Measurements from ENCODE around the gene WEE1.
"Not testable (repeated sequence)": the region's sequence is repeated elsewhere in the genome, so short reads cannot be mapped to it uniquely, and the experiment has no call there.

WEE1 gene

GRCh38 chr11:9596926-9597464, 23.5 kb downstream of the WEE1 start:
- no peak for DNase-seq (ENCODE audit: low spot score)

- DNase-seq (ENCODE audit: low spot score), result no peak
Observed at GRCh38 chr11:9600166-9600565, 26.7 kb downstream of the WEE1 start.

GRCh38 chr11:9600644-9601036, 27.2 kb downstream of the WEE1 start:
- DNase-seq (ENCODE audit: low spot score), result peak; percentile 18

DNA sequence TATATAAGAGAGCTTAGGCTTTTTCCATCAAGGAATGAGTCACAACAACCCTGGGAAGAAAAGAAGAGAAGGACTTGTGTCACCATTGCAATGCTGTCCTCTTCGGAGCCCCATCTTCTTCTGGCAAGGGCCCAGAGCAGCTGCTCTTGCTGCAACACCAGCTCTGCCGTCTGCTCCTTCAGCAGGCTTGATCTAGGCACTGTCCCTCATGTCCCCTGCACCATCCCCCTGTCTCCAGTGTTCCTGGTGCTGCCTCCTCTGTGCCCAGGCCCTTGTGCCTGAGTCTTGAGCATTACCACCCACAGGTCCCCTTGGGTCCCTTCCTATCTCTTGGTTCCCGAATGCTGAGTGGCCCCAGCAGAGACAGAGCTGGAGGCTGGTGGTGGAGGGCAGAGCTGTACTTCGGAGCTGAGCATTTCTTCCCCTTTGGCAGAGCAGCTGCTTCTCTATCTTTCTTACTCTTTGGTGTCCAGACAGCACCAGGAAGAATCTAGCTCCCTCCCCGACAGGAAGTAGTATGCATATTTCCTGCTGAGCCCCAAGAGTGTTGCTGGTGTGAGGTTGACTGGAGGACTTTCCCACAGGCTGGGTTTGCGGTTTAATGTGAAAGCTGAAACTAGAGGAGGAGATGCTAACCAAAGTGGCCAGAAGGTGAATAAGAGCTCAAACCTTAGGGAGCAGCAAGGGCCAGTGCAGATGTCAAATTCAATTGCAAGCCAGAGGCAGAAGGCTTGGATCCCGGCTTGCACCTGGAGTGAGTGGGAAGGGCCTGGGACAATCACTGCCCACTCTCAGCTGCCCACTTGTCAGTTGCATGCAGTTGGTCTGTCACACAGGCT, 27.8 kb downstream of the WEE1 start:
- DNase-seq (ENCODE audit: low spot score), result peak; percentile 42

GRCh38 chr11:9601876-9602199, 28.4 kb downstream of the WEE1 start:
- DNase-seq (ENCODE audit: low spot score), result no peak

GRCh38 chr11:9603214-9603613, 29.7 kb downstream of the WEE1 start:
- DNase-seq (ENCODE audit: low spot score), result not testable (repeated sequence)

GRCh38 chr11:9604134-9604533, 30.7 kb downstream of the WEE1 start:
- DNase-seq (ENCODE audit: low spot score), result no peak

- no peak for DNase-seq (ENCODE audit: low spot score)
Observed at GRCh38 chr11:9605742-9606141, 32.3 kb downstream of the WEE1 start.

GRCh38 chr11:9606809-9607510, 33.5 kb downstream of the WEE1 start:
- no peak for DNase-seq (ENCODE audit: low spot score)

- no peak for DNase-seq (ENCODE audit: low spot score)
Observed at GRCh38 chr11:9607511-9607899, 34.0 kb downstream of the WEE1 start.

GRCh38 chr11:9609002-9609759, 35.7 kb downstream of the WEE1 start:
- no peak for DNase-seq (ENCODE audit: low spot score)

DNA sequence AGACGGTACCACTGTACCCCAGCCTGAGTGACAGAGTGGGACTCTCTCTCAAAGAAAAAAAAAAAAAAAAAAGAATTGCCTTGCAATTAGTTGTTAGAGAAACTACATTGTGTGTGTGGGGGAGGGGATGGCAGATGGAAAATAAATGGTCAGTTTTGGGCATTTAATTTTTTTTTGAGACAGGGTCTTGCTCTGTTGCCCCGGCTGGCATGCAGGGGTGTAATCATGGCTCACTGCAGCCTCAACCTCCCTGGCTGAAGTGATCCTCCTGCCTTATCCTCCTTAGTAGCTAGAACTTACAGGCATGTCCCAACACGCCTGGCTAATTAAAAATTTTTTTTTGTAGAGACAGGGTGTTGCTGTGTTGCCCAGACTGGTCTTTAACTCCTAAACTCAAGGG, 36.4 kb downstream of the WEE1 start:
- DNase-seq (ENCODE audit: low spot score), result no peak

DNA sequence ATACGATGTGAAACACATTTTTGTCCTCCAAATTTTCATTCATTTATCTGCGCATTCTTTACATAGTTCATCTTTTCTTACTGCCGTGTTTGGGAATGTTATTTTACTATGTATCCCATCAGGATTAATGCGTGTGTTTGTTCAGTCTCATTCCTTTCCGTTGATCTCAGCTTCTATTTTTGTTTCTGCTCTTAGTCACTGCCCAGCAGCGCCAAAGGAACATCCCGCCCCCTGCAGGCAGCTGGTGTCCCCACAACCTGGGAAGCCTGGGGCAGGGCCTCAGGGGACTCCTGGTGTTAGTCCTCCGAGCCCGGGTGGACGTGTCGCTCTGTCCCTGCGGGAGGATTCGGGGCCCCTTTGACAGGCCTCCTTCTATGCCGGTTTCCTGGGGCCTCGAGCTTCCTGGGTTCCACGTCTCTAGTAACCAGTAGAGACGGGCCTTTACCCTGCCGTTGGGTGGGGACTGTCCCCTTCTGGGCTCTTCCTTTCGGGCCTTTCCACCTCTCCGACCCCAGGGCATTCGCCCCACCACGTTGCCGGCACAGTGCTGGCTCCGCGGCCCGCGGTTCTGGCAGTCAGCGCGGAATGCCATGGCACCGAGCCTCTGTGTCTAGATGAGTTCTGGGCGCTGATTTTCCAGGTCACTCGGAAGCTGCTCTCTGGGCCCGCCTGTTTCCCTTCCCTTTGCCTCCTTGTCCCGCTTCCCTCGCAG, 39.8 kb downstream of the WEE1 start:
- peak; percentile 96 for DNase-seq (ENCODE audit: low spot score)

DNA sequence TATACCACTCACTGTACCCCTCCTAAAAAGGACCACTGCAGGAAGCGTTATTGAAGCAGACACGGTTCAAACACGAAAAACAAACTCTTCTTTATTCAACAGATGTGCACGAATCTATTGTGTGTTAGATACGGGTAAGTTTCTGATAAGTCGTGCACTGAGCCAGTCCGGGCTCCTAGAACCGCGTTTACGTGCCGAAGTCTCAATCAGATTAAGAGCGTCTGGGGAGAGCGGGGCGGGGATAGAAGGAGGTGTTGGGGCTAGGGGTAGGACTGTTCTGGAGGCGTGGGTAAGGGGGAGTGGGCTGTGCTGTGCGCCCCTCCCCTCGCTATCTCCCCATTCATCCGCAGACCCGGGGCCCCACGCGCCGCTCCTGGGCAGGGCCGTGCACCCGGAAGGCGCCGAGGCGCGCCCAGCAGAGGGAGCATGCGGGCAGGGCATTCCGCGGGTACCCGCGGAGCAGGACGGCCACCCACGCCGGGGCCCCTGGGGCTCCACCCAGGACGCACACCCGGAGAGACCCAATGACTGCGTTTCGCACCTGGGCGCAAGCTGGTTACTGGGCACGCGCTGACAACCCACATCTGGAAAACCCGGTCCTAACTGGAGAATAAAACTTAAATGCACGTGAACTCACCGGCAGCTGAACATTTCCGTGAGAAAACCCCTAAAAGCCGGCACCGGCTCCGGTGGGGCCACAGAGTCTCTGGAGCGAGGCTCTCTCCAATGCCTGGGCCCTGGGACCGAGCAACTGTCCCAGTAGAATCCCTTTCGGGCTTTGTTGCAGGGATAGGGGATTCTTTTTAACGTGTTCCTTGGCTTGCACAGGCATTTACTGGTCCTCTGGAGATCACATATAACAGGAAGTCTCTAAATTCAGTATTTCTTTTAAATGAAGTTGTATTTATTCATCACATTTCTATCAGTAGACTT, 40.6 kb downstream of the WEE1 start:
- DNase-seq (ENCODE audit: low spot score), result peak; percentile 77

GRCh38 chr11:9615031-9615451, 41.6 kb downstream of the WEE1 start:
- no peak for DNase-seq (ENCODE audit: low spot score)

- no peak for DNase-seq (ENCODE audit: low spot score)
Observed at GRCh38 chr11:9616042-9616675, 42.7 kb downstream of the WEE1 start.

DNA sequence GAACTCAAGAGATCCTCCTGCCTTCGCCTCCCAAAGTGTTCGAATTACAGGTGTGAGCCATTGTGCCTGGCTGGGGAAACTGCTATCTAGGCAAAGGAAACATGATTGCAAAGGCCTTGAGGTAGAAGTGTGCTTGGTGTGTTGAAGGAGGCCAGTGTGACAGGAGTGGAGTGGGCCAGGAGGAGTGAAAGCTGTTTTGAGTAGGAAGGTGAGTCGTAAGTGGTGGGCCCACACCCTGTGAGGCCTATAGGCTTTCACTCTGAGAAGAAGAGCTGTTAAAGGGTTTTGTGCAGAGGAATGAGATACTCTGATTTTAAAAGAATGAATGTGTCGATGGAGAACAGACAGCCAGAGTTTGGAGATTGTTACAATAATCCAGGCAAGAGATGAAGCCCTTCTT, 43.4 kb downstream of the WEE1 start:
- DNase-seq (ENCODE audit: low spot score), result no peak

- peak; percentile 81 for DNase-seq (ENCODE audit: low spot score)
Observed at GRCh38 chr11:9617940-9618339, 44.5 kb downstream of the WEE1 start.

DNA sequence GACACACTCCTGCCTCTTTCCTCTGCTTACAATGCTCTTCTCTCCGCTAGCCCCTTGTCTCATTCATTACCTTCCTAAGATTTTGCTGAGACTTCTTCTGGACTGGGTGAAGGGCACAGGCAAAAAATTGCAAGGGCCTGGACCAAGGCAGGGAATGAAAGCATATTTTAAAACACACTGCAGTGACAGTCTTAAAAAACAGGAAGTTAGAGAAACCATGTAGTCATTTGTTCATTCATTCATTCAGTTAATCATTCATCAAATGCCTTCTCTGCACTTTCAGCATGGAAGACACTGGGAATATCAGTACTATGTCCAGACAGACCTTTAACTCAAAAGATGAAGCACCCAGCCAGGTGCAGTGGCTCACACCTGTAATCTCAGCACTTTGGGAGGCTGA, 45.5 kb downstream of the WEE1 start:
- no peak for DNase-seq (ENCODE audit: low spot score)

DNA sequence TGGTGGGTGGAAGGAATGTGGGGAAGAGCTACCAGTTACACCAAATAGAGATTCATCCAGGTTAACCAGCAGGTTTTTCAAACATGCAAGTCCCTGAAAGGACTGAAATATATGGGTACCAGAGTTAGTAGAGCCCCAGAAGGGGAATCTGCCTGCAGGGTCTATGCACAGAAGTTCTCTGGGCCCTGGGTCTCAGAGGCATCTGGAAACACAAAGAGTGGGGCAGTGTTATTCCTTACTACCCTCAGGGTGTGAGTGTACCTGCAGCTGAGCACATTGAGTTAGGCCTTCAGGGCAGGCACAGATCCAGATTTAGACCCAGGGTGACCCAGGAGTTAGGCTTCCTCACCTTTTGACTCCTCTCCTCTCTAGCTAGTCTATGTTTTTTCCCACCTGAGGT, 46.5 kb downstream of the WEE1 start:
- DNase-seq (ENCODE audit: low spot score), result no peak

Measured in AG08395 (cell line).